Fibroblast of skin of left quadriceps (primary cell): ENCODE data around the gene SYNE2.
"Not testable (repeated sequence)": the region's sequence is repeated elsewhere in the genome, so short reads cannot be mapped to it uniquely, and the experiment has no call there.

Experiments
- DNase-seq, 2 experiments: peaks; one replicate each; pipeline ENCODE4 v3.0.0-alpha.2; 2013; ENCODE audit warnings: low read depth in 2 of 2

Gene SYNE2

GRCh38 chr14:64118403-64118742 lies 265.6 kb downstream of the SYNE2 start:
- not testable (repeated sequence) for DNase-seq

GRCh38 chr14:64118892-64119291 lies 266.1 kb downstream of the SYNE2 start:
- DNase-seq = no peak

GRCh38 chr14:64119500-64119899 lies 266.7 kb downstream of the SYNE2 start:
- DNase-seq = no peak

GRCh38 chr14:64119980-64120379 lies 267.2 kb downstream of the SYNE2 start:
- no peak for DNase-seq

- no peak for DNase-seq
Observed at GRCh38 chr14:64123241-64123822, 270.5 kb downstream of the SYNE2 start.

GRCh38 chr14:64125270-64125669 lies 272.5 kb downstream of the SYNE2 start:
- DNase-seq = no peak

- no peak for DNase-seq
Observed at GRCh38 chr14:64126548-64126947, 273.7 kb downstream of the SYNE2 start.

- no peak for DNase-seq
Observed at GRCh38 chr14:64137657-64138290, 285.0 kb downstream of the SYNE2 start.

- DNase-seq = no peak
Observed at GRCh38 chr14:64147126-64147790, 294.5 kb downstream of the SYNE2 start.

- no peak for DNase-seq
Observed at GRCh38 chr14:64149921-64150320, 297.1 kb downstream of the SYNE2 start.

GRCh38 chr14:64158608-64159007 lies 305.8 kb downstream of the SYNE2 start:
- DNase-seq = no peak

GRCh38 chr14:64159588-64159987 lies 306.8 kb downstream of the SYNE2 start:
- no peak for DNase-seq

- no peak for DNase-seq
Observed at GRCh38 chr14:64170181-64170580, 317.4 kb downstream of the SYNE2 start.

GRCh38 chr14:64174922-64175782 lies 322.3 kb downstream of the SYNE2 start:
- DNase-seq = no peak

GRCh38 chr14:64176330-64176729 lies 323.5 kb downstream of the SYNE2 start:
- no peak for DNase-seq

GRCh38 chr14:64178814-64179213 lies 326.0 kb downstream of the SYNE2 start:
- DNase-seq = no peak

GRCh38 chr14:64182908-64183307 lies 330.1 kb downstream of the SYNE2 start:
- DNase-seq = not testable (repeated sequence)

GRCh38 chr14:64184103-64184729 lies 331.4 kb downstream of the SYNE2 start:
- DNase-seq = no peak

- no peak for DNase-seq
Observed at GRCh38 chr14:64185184-64185583, 332.4 kb downstream of the SYNE2 start.

GRCh38 chr14:64186231-64187129 lies 333.7 kb downstream of the SYNE2 start:
- DNase-seq = no peak

GRCh38 chr14:64187331-64187730 lies 334.5 kb downstream of the SYNE2 start:
- DNase-seq = no peak
